Caco-2 (cell line): ENCODE data around the gene TYW1B. TPM values are rescaled to one million over a fixed set of nuclear protein-coding genes. Genes with fewer than 3 reads are reported as not detected.
"Not testable (repeated sequence)": the region's sequence is repeated elsewhere in the genome, so short reads cannot be mapped to it uniquely, and the experiment has no call there.

Experiments used
- BruUV-seq: library from RNA; stranded (reverse); fragments of 400-500 nt; replicated peaks from 2 replicates; lab custom pipeline; 2021; lab: Mats Ljungman, UMichigan
- CTCF ChIA-PET: fragments of 300-600 bp; sonication (Branson Sonifier 250); formaldehyde crosslinking; loops from one replicate; lab custom pipeline; 2022; ENCODE audit warnings: antibody characterized with exemption; lab: Charles Lee
- POLR2A ChIA-PET: fragments of 300-600 bp; sonication (Branson Sonifier 250); formaldehyde crosslinking; loops from one replicate; lab custom pipeline; 2022; ENCODE audit warnings: antibody characterized with exemption; lab: Charles Lee
- DNase-seq, 2 experiments: peaks; one replicate each; pipeline versions ENCODE4 v3.0.0 to v3.0.0-alpha.2; 2020 to 2022
- H3K27me3 ChIP-seq: replicated peaks from 2 replicates; pipeline ENCODE4 v1.6.0; 2011; ENCODE audit warnings: low read length; ENCODE audit not compliant: control insufficient read depth, insufficient read depth
- H3K36me3 ChIP-seq: 2 replicates; pipeline ENCODE4 v1.5.1; 2011; ENCODE audit warnings: low read length; ENCODE audit not compliant: control insufficient read depth, insufficient read depth
- H3K4me1 ChIP-seq: fragments of 250-450 bp; sonication (Bioruptor Pico); 2 replicates; pipeline ENCODE4 v1.5.1; 2020; ENCODE audit warnings: mild to moderate bottlenecking
- H3K4me3 ChIP-seq: 2 replicates; pipeline ENCODE4 v1.5.1; 2011; ENCODE audit warnings: low read depth, mild to moderate bottlenecking, control low read depth, low read length
- H3K9me3 ChIP-seq: fragments of 250-450 bp; sonication (Bioruptor Pico); 2 replicates; pipeline ENCODE4 v1.5.1; 2020; ENCODE audit warnings: mild to moderate bottlenecking, moderate library complexity
- H3K27ac Mint-ChIP-seq: one replicate; pipeline ENCODE4 v1.8.0; 2022; ENCODE audit warnings: mixed read lengths; ENCODE audit not compliant: unreplicated experiment
- H3K27me3 Mint-ChIP-seq: one replicate; pipeline ENCODE4 v1.8.0; 2022; ENCODE audit warnings: mixed read lengths; ENCODE audit not compliant: insufficient read depth, unreplicated experiment
- H3K36me3 Mint-ChIP-seq: one replicate; pipeline ENCODE4 v1.8.0; 2022; ENCODE audit warnings: mild to moderate bottlenecking, mixed read lengths; ENCODE audit not compliant: insufficient read depth, unreplicated experiment
- H3K4me1 Mint-ChIP-seq: one replicate; pipeline ENCODE4 v1.8.0; 2022; ENCODE audit warnings: low read depth, mixed read lengths; ENCODE audit not compliant: unreplicated experiment
- H3K4me3 Mint-ChIP-seq: one replicate; pipeline ENCODE4 v1.8.0; 2022; ENCODE audit warnings: mild to moderate bottlenecking, moderate library complexity, mixed read lengths; ENCODE audit not compliant: unreplicated experiment
- H3K9me3 Mint-ChIP-seq: one replicate; pipeline ENCODE4 v1.8.0; 2022; ENCODE audit warnings: mixed read lengths; ENCODE audit not compliant: unreplicated experiment
- intact Hi-C: fragments of 100-400 bp; cut with micrococcal nuclease; formaldehyde crosslinking; loops from one replicate; pipeline ENCODE4 v1.10.0; 2022; ENCODE audit not compliant: unreplicated experiment
- microRNA-seq: library from miRNA; unstranded; fragments of <30 nt; microRNA quantifications from one replicate; pipeline ENCODE4 v1.2.0, GENCODE V29; 2022
- total RNA-seq: library from RNA; stranded (reverse); gene quantifications from 2 replicates; pipeline ENCODE4 v1.2.3, GENCODE V29; 2022
- TF ChIP-seq, protein P1 (sequence below), 2 experiments: fragments of 200-600 bp in 1 of 2; IDR thresholded peaks; 1 replicate in 1 of 2; 2 replicates in 1 of 2; pipeline versions ENCODE4 v1.5.1 to v1.8.0; 2011 to 2022; ENCODE audit warnings: antibody characterized with exemption in 1 of 2, control low read depth in 1 of 2, inconsistent platforms in 1 of 2, low read depth in 1 of 2, low read length in 1 of 2, mild to moderate bottlenecking in 1 of 2, moderate library complexity in 1 of 2; ENCODE audit not compliant: insufficient read depth in 1 of 2, severe bottlenecking in 1 of 2, unreplicated experiment in 1 of 2

TYW1B gene
- total RNA-seq, 1 experiment from 2014 or later: 12.8 TPM

DNA sequence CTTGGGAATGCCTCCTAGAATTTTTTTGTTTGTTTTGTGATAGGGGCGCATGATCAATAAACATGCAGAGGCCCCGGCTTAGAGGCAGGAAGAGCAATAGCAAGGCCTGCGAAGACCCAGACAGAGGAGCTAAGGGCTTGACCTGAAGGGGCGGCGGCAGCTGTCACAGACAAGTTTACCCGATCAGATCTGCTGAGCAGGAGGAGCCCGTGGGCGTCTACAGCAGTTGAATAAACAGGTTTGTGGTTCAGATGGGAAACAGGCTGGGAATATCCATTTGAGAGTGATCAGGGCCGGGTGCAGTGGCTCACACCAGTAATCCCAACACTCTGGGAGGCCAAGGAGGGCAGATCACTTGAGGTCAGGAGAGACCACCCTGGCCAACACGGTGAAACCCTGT, 289.9 kb downstream of the TYW1B start:
- Mint-ChIP-seq H3K4me3 (no peak overlapping the region), H3K36me3 (no peaks in the 10 kb centered on the region), H3K4me1 (no peaks in the 10 kb centered on the region), H3K9me3 (no peaks in the 10 kb centered on the region), H3K27me3 (no peaks in the 10 kb centered on the region), H3K27ac (no peak overlapping the region)
- TF ChIP-seq, protein P1, sequence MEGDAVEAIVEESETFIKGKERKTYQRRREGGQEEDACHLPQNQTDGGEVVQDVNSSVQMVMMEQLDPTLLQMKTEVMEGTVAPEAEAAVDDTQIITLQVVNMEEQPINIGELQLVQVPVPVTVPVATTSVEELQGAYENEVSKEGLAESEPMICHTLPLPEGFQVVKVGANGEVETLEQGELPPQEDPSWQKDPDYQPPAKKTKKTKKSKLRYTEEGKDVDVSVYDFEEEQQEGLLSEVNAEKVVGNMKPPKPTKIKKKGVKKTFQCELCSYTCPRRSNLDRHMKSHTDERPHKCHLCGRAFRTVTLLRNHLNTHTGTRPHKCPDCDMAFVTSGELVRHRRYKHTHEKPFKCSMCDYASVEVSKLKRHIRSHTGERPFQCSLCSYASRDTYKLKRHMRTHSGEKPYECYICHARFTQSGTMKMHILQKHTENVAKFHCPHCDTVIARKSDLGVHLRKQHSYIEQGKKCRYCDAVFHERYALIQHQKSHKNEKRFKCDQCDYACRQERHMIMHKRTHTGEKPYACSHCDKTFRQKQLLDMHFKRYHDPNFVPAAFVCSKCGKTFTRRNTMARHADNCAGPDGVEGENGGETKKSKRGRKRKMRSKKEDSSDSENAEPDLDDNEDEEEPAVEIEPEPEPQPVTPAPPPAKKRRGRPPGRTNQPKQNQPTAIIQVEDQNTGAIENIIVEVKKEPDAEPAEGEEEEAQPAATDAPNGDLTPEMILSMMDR (IDR thresholded peaks at IDR 0.05; ENCODE audit: insufficient read depth in 1 of 2, low read depth in 1 of 2, low read length in 1 of 2, severe bottlenecking in 1 of 2, unreplicated experiment in 1 of 2): no peak
- no peak overlapping the region for H3K4me3 ChIP-seq
- no TSS peak for BruUV-seq
- ChIA-PET POLR2A (no interaction called here), CTCF (no interaction called here)
- no peaks in the 10 kb centered on the region for H3K9me3 ChIP-seq
- no peaks in the 10 kb centered on the region for H3K27me3 ChIP-seq
- no peaks in the 10 kb centered on the region for H3K36me3 ChIP-seq
- no peaks in the 10 kb centered on the region for H3K4me1 ChIP-seq
- intact Hi-C loops: no loop called here
- no peak for DNase-seq

DNA sequence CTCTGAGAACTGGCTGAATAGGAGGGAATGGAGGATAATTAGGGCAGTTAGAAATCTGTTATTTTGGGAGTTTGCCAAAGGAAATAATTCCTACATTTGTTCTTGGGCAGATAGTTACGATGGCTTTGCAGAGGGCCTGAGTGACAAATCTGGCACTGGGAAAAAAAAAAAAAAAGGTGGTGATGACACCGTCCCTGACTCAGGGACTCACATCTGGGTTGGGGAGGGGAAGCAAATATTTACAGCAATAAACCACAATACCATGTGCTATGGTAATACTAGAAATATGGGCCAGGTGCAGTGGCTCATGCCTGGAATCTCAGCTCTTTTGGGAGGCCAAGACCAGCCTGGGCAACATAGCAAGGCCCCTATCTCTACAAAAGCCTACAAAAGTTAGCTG, 292.0 kb downstream of the TYW1B start:
- H3K36me3 ChIP-seq, H3K9me3 Mint-ChIP-seq, POLR2A ChIA-PET, H3K4me3 ChIP-seq, CTCF ChIA-PET, H3K27me3 Mint-ChIP-seq, H3K27me3 ChIP-seq, H3K4me1 ChIP-seq, BruUV-seq, H3K4me3 Mint-ChIP-seq, H3K27ac Mint-ChIP-seq, H3K9me3 ChIP-seq, intact Hi-C loops, H3K36me3 Mint-ChIP-seq, H3K4me1 Mint-ChIP-seq: not testable (repeated sequence)
- DNase-seq: peak in 1 of 2 experiments; percentile 19

DNA sequence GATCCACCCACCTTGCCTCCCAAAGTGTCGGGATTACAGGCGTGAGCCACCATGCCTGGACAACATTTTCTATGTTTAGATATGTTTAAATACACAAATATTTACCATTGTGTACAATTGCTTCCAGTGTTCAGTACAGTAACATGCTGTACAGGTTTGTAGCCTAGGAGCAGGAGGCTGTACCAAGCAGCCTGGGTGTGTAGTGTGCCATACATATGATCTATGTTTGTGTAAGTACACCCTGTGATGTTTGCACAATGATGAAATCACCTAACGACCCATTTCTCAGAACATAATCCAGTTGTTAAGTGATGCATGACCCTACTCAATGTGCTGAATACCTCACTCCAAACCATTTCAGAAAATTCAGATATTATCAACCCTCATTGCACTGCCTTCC, 297.0 kb downstream of the TYW1B start:
- H3K27ac Mint-ChIP-seq, H3K4me1 ChIP-seq, H3K27me3 ChIP-seq, POLR2A ChIA-PET, BruUV-seq, H3K36me3 Mint-ChIP-seq, DNase-seq, H3K9me3 Mint-ChIP-seq, H3K9me3 ChIP-seq, H3K4me3 ChIP-seq, CTCF ChIA-PET, H3K4me1 Mint-ChIP-seq, H3K4me3 Mint-ChIP-seq, H3K27me3 Mint-ChIP-seq, H3K36me3 ChIP-seq, intact Hi-C loops: not testable (repeated sequence)

Small RNAs within 50 kb of the gene (microRNA-seq; reads per million reads assigned to microRNA genes)
- not detected for gene MIR4650-2

Other genes with a start within 250 kb of the TYW1B start
- 76.8 and 83.1 TPM in 2 replicates for gene POM121, start 96.9 kb upstream of the TYW1B start, total RNA-seq
- 0.39 TPM in 1 of 2 replicates, not detected in the other for gene TRIM74, start 141.3 kb upstream of the TYW1B start, total RNA-seq
- not detected in 2 replicates for gene SPDYE8, start 201.6 kb upstream of the TYW1B start, total RNA-seq
- not detected in 2 replicates for gene SPDYE11, start 229.7 kb upstream of the TYW1B start, total RNA-seq